HG03196 (cell line): Measurements from ENCODE around the gene NDUFA13.

Experiments
- ATAC-seq: cut with Tn5 transposase; IDR thresholded peaks from one replicate; pipeline ENCODE4 v1.9.1; 2021; ENCODE audit not compliant: unreplicated experiment

NDUFA13 gene

DNA sequence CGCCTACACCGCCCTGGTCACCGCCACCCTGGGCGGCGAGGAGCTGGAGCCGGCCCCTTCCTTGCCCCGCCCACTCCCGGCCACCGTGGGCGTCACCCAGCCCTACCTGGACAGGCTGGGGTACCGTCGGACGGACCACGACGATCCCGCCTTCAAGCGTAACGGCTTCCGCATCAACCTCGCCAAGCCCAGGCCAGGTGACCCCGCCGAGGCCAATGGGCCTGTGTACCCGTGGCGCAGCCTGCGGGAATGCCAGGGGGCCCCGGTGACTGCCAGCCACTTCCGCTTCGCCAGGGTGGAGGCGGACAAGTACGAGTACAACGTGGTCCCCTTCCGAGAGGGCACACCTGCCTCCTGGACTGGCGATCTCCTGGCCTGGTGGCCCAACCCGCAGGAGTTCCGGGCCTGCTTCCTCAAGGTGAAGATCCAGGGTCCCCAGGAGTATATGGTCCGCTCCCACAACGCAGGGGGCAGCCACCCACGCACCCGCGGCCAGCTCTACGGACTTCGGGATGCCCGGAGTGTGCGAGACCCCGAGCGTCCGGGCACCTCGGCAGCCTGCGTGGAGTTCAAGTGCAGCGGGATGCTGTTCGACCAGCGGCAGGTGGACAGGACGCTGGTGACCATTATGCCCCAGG is 29.0 kb downstream of the NDUFA13 start:
- ATAC-seq = no peak

GRCh38 chr19:19545707-19546106 is 29.7 kb downstream of the NDUFA13 start:
- no peak for ATAC-seq

GRCh38 chr19:19546751-19547162 is 30.7 kb downstream of the NDUFA13 start:
- ATAC-seq = no peak

DNA sequence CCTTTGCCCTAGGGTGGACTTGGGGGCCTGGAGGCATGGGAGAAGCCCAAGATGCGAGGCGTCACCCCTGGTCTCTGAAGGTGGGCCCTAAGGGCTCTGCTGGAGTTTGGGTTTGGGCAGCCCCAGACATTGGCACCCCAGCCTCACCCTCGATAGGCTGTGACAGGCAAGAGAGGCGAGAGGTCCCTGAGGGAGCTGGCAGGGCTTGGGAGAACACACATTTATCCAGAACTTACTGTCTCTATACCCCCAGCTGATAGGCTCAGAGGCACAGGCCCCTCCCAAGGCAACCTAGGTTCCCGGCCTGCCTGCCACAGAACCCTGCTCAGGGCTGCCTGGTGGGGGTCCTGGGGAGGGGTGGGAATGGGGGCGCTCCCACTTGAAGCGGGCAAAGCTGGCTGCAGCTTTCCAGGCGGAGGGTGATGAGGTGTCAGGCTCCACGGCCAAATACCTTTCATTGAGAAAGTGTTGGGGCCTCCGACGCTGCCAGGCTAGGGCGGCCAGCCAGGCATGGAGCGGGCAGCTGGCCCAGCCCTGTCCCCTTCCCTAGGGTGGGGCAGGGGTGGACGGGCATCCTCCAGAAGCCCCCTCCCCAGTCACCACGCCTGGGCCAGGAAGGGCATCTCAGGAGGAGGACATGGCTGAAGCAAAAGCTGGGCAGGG is 31.8 kb downstream of the NDUFA13 start:
- no peak for ATAC-seq

DNA sequence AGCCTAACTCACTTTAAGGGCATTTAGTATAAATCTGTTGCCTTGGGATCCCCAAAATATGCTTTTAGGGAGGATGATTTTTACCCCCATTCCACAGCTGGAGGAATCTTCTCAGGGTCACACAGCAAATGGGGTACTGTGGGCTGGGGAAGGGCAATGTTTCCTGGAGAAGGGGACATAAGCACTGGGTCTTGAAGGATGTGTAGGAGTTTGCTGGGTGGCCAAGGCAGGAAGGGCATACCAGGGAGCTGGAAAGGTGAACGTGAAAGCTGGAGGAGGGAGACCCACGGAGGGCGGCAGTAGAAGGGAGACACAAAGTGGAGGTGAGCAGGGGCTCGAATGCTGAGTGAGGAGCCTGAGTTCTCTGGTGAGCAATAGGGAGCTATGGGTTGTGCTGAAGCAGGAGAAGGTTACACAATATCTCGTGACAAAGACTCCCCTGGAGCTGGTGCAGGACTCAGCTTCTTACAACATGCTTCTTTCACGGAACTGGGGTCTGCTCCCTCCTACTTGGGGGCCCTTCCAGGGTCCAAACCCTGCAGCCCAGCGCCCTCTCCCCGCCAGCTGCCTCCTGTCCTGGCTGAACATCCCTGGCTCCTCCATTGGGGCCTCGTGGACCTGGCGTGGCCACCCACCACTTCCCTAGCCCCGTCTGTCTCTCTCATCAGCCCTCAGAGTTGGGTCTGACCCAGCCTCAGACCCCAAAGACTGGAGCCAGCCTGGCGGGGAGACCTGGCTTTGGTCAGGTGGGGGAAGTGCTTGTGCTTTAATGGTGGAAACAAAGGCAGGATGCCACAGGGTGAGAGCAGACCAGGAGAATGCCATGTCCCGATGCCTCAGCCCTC is 33.1 kb downstream of the NDUFA13 start:
- no peak for ATAC-seq

GRCh38 chr19:19549804-19550464 is 33.9 kb downstream of the NDUFA13 start:
- ATAC-seq = no peak

DNA sequence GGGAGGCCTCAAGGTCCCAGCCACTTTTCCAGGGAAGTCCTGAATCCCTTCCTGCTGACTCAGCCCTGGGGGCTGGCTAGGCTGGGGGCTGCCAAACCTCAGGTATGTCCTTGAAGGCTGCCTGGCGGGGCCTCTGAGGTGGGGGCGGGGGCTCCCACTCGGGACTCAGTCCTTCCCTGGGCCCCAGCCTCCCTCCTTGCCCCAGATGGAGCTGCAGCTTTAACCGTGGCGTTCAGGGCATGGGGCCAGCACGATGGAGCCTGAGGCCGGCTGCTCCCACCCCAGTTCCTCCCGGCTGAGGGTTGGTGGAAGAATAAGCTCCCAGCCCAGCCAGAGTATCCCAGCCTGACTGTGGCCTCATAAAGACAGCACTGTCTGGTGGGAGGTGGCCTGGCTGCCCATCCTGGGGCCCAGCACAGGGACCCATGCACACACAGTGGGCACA is 34.5 kb downstream of the NDUFA13 start:
- ATAC-seq = no peak

- ATAC-seq = no peak
Measured at GRCh38 chr19:19550972-19551852, 35.2 kb downstream of the NDUFA13 start.

DNA sequence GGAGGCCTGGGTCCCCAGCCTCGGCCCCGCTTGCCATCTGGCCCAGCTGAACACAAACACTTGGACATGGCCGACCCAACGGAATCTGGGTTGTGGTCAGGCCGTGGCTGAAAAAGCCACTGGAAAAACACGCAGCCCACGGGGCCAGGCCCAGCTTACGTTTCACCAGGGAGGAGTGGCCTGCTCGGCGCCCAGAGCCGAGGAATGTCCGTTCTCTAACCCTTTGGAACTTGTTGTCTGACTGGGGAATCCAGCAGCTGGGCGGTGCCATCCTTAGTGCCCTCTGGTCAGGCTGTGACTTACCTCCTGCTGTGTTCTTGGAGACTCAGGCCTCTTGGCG is 35.8 kb downstream of the NDUFA13 start:
- no peak for ATAC-seq

DNA sequence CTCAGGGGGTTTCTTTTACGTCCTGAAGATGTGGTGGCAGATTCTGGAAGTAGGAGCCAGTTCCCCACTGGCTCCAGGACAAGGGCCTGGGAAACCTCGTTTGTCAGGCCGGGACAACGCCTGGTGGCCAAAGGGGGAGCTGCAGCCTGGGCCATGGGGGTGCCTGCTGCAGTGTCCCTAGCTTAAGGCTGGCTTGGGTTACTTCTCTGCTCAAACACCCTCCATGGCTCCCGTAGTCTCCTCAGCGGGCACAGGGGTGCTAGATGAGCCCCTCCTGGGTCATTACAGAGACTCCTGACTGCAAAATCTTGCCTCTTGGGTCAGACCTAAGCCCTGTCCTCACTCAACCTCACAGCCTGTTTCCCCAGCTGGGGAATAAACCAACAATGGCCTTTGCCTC is 36.8 kb downstream of the NDUFA13 start:
- ATAC-seq = no peak

DNA sequence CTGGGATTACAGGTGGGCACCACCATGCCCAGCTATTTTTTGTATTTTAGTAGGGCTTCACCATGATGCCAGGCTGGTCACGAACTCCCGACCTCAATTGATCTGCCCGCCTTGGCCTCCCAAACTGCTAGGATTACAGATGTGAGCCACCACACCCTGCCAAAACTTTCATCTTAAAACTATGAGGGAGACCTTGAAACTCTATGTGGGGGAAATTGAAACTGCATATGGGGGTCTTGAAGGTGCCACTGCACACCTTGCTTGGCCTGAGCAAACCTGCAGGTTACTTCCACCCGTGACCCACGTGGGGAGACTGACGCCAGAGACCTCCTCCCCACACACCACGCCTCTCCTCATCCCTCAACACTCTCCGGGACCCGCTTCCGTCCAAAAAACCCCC is 37.6 kb downstream of the NDUFA13 start:
- ATAC-seq = no peak

GRCh38 chr19:19554074-19555023 is 38.3 kb downstream of the NDUFA13 start:
- ATAC-seq = no peak

- no peak for ATAC-seq
Measured at GRCh38 chr19:19558055-19558454, 42.0 kb downstream of the NDUFA13 start.

- ATAC-seq = no peak
Measured at GRCh38 chr19:19558636-19559035, 42.6 kb downstream of the NDUFA13 start.

DNA sequence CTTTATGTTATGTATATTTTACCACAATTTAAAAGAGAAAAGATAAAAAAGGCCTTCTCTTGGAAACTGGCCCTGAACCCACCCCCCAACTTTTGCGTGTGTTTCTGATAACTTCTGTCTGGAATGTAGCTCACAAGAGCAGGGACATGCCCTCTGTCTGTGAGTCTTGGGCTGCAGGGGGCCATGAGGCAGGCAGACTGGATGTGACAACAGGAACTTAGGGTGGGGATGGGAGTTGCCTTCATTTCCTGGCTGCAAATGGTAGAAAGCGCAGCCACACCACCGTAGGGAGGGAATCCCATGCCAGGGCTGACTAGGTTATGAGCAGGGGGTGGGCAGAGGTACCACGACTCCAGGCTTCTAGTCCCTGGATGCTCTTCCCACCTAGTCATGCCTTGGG is 43.9 kb downstream of the NDUFA13 start:
- ATAC-seq = no peak

GRCh38 chr19:19561946-19562664 is 46.1 kb downstream of the NDUFA13 start:
- no peak for ATAC-seq

GRCh38 chr19:19562665-19563347 is 46.8 kb downstream of the NDUFA13 start:
- no peak for ATAC-seq

DNA sequence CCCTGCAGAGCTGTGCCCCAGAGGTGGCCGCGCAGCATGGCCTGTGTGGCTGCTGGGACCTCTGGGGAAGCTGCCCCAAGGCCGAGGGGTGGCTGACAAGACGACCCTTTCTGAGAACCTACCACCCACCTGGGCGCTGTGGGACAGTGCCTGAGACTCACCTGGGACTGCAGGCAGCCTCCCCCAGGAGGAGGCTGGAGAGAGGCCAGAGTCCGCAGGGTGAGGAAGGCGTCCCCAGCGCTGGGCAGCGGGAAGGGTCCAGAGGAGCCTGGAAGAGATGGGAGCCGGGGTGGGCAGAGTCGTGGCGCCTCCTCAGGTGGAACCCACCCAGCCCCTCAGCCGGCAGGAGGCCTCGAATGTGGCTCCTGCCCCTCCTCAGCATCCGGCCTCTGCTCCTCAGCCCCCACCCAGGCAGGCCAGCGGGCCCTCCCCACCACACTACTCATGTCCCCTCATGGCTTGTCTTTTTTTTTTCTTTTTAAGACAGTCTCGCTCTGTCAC is 47.4 kb downstream of the NDUFA13 start:
- ATAC-seq = no peak
